AG04449 (cell line): ENCODE data around the gene C1orf21.

Experiments used
- CTCF ChIA-PET: fragments of 350-600 bp; formaldehyde crosslinking; extraction: SDS; loops from one replicate; lab custom pipeline; 2021; ENCODE audit warnings: antibody characterized with exemption; lab: Yijun Ruan, JAX
- POLR2A ChIA-PET: fragments of 400-600, 350-600 bp; formaldehyde crosslinking; extraction: SDS; loops from one replicate; lab custom pipeline; 2020; ENCODE audit warnings: antibody characterized with exemption, inconsistent platforms; lab: Yijun Ruan, JAX
- DNase-seq: peaks from one replicate; pipeline ENCODE4 v3.0.0-alpha.2; 2010; ENCODE audit warnings: low read depth, low spot score
- H3K4me3 ChIP-seq: 2 replicates; pipeline ENCODE4 v1.5.1; 2011; ENCODE audit warnings: low read depth, mild to moderate bottlenecking, control low read depth, low read length
- CTCF ChIP-seq: IDR thresholded peaks from one replicate; pipeline ENCODE4 v1.5.1; 2011; ENCODE audit warnings: mild to moderate bottlenecking, moderate library complexity, low read length, control low read depth, inconsistent platforms; ENCODE audit not compliant: insufficient read depth; ENCODE audit errors: missing control alignments

Gene C1orf21

GRCh38 chr1:184598403-184599193 is 211.8 kb downstream of the C1orf21 start:
- H3K4me3 ChIP-seq = no peak overlapping the region
- DNase-seq = no peak
- no peak for TF ChIP-seq CTCF
- ChIA-PET CTCF (interaction anchor here (0.6 kb wide), 1 partner anchor 92 kb away, joined by 3 read pairs; no protein-coding TSS in a partner anchor), POLR2A (no interaction called here)

GRCh38 chr1:184604152-184604900 is 217.5 kb downstream of the C1orf21 start:
- no peak for DNase-seq
- TF ChIP-seq CTCF = no peak
- H3K4me3 ChIP-seq = no peak overlapping the region
- POLR2A ChIA-PET = no interaction called here
- CTCF ChIA-PET = no interaction called here

GRCh38 chr1:184605941-184606340 is 219.1 kb downstream of the C1orf21 start:
- no peak for TF ChIP-seq CTCF
- ChIA-PET POLR2A (no interaction called here), CTCF (interaction anchor here (1.5 kb wide), 1 partner anchor 10 kb away, joined by 3 read pairs; no protein-coding TSS in a partner anchor)
- H3K4me3 ChIP-seq = no peak overlapping the region
- no peak for DNase-seq

GRCh38 chr1:184606786-184607185 is 220.0 kb downstream of the C1orf21 start:
- POLR2A ChIA-PET = no interaction called here
- H3K4me3 ChIP-seq = no peak overlapping the region
- no peak for TF ChIP-seq CTCF
- CTCF ChIA-PET = interaction anchor here (1.0 to 1.5 kb wide), 2 partner anchors 10 to 57 kb away, joined by 3 read pairs; no protein-coding TSS in a partner anchor
- no peak for DNase-seq

GRCh38 chr1:184608581-184608980 is 221.8 kb downstream of the C1orf21 start:
- ChIA-PET CTCF (no interaction called here), POLR2A (no interaction called here)
- H3K4me3 ChIP-seq = no peak overlapping the region

More at GRCh38 chr1:184608581-184608980, 221.8 kb downstream of the C1orf21 start:
- no peak for TF ChIP-seq CTCF
- DNase-seq = no peak
